Head of caudate nucleus (tissue), 42 donors: Measurements from ENCODE around the gene CCT3.
"Not testable (repeated sequence)": the region's sequence is repeated elsewhere in the genome, so short reads cannot be mapped to it uniquely, and the experiment has no call there.

Source experiments
- DNase-seq, 42 donors: peaks; one replicate each; pipeline versions ENCODE4 v3.0.0 to v3.0.0-alpha.2; 2020 to 2021; ENCODE audit warnings: mixed read lengths in 7 of 42
- intact Hi-C: fragments of 100-400 bp; cut with DNase I; formaldehyde crosslinking; loops from one replicate; pipeline ENCODE4 v1.15.0; 2022

The CCT3 gene

DNA sequence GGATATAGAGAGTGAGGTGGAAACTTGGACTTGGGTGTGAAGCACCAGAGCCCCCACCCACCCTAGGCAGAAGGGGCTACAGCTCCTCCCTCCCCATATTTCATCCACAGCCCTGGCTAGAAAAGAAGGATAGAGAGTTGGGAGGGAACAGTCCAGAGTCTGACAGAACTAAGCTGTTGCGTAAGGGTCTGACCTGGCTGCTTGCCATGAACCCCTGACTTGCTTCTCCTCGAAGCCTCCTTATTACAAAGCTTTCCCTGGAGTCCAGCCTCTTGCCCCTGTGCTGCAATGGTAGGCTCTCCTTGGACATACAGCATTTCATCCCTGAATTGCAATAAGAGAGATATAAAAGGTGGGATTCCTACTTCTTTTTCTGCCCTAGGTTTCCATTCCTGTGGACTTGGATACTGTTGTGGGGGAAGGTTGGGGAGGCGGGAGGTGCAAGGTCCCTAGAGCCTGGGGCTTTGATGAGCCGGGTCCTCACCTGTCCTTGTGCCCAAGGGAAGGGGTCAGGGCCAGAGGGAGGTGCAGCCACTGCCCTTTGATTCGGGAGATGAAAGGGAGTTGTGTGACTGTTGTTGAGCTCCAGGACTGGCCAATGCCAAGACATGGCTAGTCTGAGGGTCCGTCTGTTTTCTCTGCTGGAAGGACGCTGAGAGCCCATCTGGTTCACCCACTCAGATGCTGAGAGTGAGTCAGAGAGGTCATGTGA is 33.6 kb upstream of the CCT3 start:
- peak in 10 of 42 donors; percentile 31 to 71 (median 56) for DNase-seq
- intact Hi-C loops: no loop called here

DNA sequence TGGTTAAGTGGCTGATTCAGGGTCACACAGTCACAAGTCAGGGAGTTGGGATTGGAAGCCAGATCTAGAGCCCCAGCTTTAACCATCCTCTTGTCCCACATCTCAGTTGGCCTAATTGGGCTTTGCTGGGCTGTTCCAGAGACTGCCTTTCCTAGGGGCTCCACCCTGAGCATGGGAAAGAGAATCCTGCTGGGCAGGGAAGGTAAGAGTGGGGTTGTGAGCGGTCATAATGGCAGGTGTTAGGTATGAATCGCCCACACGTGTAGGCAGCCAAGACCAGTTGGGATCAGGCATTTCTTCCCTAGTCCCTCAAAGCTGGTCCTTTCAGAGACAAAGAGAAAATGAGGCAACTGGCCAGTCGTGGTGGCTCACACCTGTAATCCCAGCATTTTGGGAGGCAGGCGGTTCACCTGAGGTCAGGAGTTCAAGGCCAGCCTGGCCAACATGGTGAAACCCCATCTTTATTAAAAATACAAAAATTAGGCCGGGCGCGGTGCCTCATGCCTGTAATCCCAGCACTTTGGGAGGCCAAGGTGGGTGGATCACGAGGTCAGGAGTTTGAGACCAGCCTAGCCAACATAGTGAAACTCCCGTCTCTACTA is 31.7 kb upstream of the CCT3 start:
- intact Hi-C loops: not testable (repeated sequence)

DNA sequence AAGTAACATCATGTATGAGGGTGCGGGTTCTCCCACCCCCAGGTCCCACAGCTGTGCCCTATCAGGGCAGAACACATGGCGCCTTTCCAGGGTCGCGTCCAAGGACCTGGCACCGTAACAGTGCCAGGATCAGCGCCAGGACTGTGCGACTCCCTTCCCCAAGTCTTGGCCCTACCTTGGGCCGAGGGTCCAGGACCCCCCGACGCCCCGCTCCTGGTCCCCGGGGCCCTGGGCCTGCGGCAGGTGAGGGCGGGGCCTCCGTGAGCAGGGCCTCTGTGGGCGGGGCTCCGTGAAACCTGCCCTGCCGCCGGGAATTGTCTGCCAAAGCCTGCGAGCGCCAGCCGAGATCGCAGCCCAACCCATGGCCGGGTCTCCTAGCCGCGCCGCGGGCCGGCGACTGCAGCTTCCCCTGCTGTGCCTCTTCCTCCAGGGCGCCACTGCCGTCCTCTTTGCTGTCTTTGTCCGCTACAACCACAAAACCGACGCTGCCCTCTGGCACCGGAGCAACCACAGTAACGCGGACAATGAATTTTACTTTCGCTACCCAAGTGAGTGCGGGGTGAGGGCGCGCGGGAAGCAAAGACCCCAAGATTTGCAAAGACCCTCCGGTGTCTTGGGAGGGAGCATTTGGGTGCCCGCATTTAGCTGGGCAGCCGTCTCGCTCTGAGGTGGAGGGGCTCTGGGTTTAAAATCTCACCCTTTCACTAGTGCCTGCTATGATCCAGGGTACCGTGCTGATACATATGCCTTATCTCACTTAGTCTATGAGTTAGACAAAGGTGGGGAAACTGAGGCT is 31.0 kb upstream of the CCT3 start, which contains the start of gene RHBG:
Gene RHBG (plus strand): TSS at position 323 of the 796 bp plus-strand sequence. CDS start 39 bp downstream, at position 362.
- intact Hi-C loops: no loop called here
- DNase-seq: peak in 7 of 42 donors; percentile 12 to 43 (median 30)

More for the DNA sequence above, 31.7 kb upstream of the CCT3 start:
- not testable (repeated sequence) for DNase-seq

- intact Hi-C loops: no loop called here
- DNase-seq: no peak
Measured at GRCh38 chr1:156368157-156368658, 30.1 kb upstream of the CCT3 start.

- intact Hi-C loops: no loop called here
- DNase-seq: no peak
Measured at GRCh38 chr1:156367383-156368156, 29.5 kb upstream of the CCT3 start.

GRCh38 chr1:156366378-156367166 is 28.5 kb upstream of the CCT3 start:
- no peak for DNase-seq
- intact Hi-C loops: no loop called here

DNA sequence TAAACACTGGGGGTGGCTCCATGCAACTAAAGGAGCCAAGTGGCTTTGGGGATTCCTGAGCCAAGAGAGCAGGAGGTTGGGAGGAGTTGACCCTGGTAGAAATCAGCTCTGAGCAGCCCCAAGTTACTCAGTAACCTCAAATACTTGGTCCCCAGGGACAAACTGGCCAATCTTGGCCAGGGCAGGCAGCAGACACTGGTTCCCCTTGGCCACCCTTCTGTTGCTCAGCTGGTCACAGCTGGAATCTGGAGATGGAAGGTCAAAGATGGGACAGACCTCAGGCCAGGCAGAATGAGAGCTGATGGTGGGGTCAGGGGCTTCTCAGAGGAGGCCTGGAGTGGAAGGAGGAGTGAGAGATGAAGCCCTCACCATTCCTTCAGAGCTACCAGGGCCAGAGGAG is 27.7 kb upstream of the CCT3 start:
- no peak for DNase-seq
- intact Hi-C loops: no loop called here

GRCh38 chr1:156360534-156360933 is 22.4 kb upstream of the CCT3 start:
- no peak for DNase-seq
- intact Hi-C loops: no loop called here

DNA sequence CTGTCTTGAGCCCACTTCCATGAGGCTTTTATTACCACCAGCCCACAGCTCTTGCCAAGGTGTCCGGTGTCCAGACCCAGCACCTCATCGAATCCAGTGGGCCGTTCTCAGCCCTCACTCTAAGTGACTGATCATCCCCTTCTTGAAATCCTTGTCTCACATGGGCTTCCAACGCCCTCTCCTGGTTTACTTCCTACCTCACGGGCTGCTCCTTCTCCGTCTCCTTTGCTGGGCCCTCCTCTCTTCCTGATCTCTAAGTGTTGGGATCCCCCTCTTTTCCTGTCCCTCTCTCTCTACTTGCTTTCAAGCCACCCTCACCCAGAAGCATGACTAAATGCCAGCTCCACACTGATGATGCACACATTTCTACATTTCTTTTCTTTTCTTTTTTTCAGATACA is 21.9 kb upstream of the CCT3 start:
- no peak for DNase-seq
- intact Hi-C loops: no loop called here

DNA sequence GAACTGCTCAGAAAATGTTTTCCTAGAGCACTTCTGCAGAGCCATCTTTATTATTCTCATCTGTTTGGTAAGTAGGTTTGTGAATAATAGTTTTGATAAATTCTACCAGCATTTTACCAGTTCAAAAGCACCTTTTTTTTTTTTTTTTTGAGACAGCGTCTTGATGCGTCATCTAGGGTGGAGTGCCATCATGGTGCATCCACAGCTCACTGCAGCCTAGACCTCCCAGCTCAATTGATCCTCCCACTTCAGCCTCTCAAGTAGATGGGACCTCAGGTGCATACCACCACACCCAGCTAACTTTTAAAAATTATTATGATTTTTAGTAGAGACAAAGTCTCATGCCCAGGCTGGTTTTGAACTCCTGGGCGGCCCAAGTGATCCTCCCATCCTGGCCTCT is 21.2 kb upstream of the CCT3 start:
- no peak for DNase-seq
- intact Hi-C loops: no loop called here

DNA sequence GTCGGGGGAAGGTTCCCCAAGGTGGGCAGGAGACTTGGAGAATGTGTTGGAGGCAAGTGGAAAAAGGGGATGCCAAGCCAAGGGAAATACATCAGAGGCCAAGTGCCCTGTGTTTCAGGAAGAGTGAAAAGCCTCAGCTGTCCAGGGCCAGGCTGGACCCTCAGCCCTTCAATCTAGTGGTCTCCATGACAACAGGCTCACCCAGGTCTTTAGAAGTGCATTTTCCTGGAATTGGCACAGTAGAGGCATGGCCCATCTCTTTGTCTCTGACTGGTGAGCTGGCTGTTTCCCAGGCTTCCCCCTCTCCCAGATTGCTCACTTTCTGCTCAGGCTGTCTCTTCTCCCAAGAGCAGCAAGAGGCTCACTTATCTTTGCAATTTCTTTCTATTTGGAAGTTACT is 20.5 kb upstream of the CCT3 start:
- intact Hi-C loops: no loop called here
- DNase-seq: no peak

DNA sequence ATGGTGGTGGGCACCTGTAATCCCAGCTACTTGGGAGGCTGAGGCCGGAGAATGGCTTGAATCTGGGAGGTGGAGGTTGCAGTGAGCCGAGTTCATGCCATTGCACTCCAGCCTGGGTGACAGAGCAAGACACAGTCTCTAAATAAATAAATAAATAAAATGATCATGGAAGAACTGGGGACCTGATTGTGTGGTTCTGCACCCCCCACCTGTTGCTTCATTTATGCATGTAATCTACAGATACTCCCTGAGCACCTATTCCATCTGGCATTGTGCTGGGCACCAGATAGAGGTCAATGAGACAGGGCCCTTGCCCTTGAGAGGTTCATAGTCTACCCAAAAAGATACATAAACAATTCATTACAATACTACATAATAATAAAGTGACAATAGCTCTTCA is 19.9 kb upstream of the CCT3 start:
- no peak for DNase-seq
- intact Hi-C loops: no loop called here

DNA sequence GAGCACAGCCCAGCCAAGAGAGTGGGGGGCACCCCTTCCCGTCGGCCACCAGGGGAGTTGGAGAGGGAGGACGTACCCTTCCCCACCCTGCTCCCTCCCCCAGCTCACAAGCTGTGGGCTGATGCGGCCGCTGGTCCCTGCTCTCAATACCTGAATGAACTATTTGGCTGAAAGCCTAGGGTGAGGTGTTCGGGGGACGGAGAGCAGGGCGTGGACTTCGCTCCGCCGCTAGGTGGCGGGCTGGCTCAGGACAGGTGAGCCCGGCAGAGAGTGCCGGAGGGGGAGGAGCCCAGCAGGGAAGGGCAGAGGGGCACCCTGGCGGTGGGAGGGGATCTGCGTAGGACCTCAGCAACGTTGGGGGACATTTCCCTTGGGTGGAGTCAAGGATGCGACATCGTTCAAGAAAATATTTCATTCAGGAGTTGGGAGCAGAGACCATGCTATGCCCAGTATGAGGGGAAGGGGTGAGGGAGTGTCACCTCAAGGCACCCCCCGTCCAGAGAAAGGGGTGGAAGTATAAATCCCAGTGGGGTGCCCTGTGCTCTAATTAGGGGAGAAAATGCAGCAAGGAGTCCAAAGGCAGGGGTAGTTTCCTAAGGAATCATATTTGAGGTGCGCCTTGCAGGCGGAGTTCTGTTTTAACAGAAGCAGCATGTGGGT is 18.9 kb upstream of the CCT3 start:
- intact Hi-C loops: no loop called here
- peak in 36 of 42 donors; percentile 15 to 81 (median 46) for DNase-seq

DNA sequence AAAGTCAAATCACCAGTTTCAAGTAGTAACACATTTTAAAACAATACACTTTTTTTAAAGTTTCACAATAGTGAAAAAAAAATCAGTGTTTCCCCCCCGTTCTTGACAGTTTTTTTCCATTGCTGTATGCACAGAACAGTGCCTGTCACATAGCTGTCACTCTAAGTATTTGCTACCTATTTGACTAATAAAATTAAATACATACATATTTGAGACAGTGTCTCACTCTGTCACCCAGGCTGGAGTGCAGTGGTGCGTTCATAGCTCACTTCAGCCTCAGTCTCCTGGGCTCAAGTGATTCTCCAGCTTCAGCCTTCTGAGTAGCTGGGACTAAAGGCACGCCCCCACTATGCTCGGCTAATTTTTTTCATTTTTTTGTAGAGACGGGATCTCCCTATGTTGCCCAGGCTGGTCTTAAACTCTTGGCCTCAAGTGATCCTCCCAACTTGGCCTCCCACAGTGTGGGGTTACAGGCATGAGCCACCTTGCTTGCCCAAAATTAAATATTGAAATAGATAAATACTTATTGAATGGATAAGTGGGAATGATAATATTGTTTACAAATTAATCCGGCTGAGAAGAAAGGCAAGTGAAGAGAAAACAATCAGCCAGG is 18.3 kb upstream of the CCT3 start:
- no peak for DNase-seq
- intact Hi-C loops: no loop called here

- DNase-seq, intact Hi-C loops: not testable (repeated sequence)
Measured at GRCh38 chr1:156352481-156352880, 14.4 kb upstream of the CCT3 start.

GRCh38 chr1:156347331-156347730 is 9.2 kb upstream of the CCT3 start:
- intact Hi-C loops: no loop called here
- no peak for DNase-seq

- no peak for DNase-seq
- intact Hi-C loops: no loop called here
Measured at GRCh38 chr1:156346636-156347035, 8.5 kb upstream of the CCT3 start.
